ENCODE data around the gene AMER2.

Gene AMER2, protein sequence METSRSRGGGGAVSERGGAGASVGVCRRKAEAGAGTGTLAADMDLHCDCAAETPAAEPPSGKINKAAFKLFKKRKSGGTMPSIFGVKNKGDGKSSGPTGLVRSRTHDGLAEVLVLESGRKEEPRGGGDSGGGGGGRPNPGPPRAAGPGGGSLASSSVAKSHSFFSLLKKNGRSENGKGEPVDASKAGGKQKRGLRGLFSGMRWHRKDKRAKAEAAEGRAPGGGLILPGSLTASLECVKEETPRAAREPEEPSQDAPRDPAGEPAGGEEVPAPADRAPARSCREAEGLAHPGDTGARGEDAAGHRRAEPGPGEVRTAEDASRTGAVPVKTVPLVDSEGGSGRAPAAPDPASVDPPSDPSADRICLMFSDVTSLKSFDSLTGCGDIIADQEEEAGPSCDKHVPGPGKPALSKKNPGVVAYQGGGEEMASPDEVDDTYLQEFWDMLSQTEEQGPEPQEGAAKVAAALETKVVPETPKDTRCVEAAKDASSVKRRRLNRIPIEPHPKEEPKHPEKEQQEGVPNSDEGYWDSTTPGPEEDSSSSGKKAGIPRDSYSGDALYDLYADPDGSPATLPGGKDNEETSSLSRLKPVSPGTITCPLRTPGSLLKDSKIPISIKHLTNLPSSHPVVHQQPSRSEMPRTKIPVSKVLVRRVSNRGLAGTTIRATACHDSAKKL

DNA sequence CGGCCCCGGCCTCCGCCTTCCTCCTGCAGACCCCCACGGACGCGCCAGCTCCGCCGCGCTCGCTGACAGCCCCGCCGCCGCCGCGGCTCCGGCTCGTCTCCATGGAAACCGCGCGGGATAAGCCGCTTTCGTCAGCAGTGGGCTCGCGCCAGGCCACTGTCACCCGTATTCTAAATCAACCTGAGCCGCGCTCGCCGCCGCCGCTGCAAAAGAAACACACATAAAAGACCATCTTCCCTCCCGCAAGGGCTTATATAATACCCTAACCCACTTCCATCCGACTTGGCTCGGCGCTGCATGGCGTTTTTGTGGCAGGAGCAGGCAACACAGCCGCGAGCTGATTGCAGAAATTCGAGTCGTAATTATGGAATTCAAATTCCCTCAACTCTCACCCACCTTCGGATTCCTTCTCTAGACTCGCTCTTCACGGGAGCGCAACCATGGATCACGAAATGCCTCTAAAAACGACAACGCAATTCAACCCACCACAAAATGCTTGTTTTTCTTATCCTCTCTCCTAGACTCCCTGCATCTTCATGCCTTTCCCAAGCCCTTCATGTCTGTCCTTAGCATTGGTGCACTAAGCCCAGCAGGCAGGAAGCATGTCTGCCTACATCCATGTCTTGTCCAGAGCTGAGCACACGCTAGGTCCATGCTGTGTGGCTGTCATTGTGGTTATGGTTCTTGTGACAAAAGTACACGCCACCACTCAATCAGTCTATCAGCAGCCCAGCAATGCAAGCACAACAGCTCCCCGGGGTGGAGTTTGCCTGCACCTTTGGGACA lies at the start of gene AMER2:
TSS of gene AMER2 (minus strand) at position 772 of the 786 bp plus-strand sequence. CDS start at position 103, 669 bp downstream.
- ATAC-seq, result no peak
- H3K4me1 Mint-ChIP-seq, result peaks cover 13% of the 10 kb centered on the region
- H3K27me3 Mint-ChIP-seq, result peaks cover 81% of the 10 kb centered on the region
- H3K4me3 Mint-ChIP-seq, result peak within 1 kb of the TSS; percentile 77
- H3K9me3 Mint-ChIP-seq, result no peaks in the 10 kb centered on the region
- H3K36me3 Mint-ChIP-seq, result no peaks in the 10 kb centered on the region
- H3K27ac Mint-ChIP-seq, result no peak within 1 kb of the TSS

DNA sequence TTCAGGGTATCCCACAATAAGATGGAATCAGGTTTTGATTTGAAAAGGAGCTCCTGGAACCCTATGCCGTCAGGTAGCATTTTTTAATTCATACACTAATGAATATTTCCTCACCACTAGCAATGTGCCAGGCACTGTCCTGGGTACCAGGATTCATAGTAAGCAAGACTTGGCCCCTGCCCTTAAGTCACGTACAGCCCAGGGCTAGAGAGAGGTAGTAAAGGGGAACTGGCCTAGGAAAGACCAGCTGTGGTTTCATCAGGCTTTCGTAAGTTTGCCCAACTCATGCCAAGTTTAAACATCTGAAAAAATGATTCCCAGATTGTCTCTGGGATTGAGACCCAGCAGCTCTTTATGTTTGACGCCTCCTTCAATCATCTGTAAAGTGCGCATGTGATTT lies 45.9 kb upstream of the AMER2 start:
- no peaks in the 10 kb centered on the region for H3K9me3 Mint-ChIP-seq
- H3K27me3 Mint-ChIP-seq, result peaks cover 7% of the 10 kb centered on the region
- no peaks in the 10 kb centered on the region for H3K4me1 Mint-ChIP-seq
- H3K4me3 Mint-ChIP-seq, result no peak overlapping the region
- no peak for ATAC-seq
- H3K36me3 Mint-ChIP-seq, result no peaks in the 10 kb centered on the region
- no peak overlapping the region for H3K27ac Mint-ChIP-seq

DNA sequence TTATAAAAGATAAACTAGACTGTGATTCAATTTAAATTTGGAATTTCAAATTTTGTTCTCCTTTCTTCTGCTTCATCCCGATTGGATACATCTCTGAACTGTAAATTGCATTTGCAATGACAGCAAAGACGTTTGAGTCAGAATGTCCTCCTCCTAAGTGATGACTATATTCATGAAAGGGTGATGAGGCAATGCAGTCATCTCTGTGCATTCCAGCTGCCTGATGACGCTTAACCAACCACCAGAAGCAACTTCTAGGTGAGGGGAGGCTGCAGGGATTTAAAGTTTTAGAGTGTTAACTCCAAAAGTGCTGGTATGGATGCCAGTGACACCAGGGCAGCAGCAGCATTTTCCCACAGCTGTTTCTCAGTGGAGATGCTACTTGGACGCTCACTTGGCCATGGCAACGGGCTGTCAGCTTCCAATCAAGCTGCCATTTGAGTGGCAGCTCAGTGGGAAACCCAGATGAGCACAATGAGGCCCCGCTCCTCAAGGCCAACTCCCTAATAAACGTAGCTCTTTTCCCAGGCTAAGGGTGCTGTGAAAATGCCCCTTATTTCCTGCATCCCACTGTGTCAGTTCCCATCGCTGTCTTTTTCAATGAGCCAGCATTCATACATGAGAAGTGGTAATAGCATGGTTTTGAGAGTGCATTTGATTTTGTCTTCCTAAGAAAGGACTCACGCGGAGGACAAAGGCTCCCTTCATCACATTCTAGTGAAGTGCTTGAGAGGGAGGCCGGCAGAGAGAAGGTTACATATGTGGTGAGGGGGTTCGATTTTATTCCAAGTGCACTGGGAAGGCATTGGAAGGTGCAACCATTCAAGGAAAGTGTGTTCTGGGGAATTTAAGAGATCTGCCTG lies 45.2 kb upstream of the AMER2 start:
- ATAC-seq, result no peak
- no peaks in the 10 kb centered on the region for H3K9me3 Mint-ChIP-seq
- no peak overlapping the region for H3K27ac Mint-ChIP-seq
- no peaks in the 10 kb centered on the region for H3K36me3 Mint-ChIP-seq
- H3K4me1 Mint-ChIP-seq, result no peaks in the 10 kb centered on the region
- no peaks in the 10 kb centered on the region for H3K27me3 Mint-ChIP-seq
- H3K4me3 Mint-ChIP-seq, result no peak overlapping the region

DNA sequence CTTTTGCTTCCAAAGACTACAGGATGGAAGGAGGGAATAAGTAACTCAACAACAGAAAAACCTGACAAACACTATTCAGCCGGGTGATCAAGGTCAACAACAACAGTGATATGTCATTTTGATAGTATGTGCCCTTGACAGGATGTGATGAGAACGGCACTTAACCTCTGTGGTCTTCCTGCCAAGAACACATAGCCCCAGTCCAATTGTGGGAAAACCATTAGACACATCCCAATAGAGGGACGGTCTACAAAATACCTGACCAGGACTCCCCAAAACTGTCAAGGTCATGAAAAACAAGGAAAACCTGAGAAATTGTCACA lies 43.1 kb upstream of the AMER2 start:
- Mint-ChIP-seq H3K36me3 (no peaks in the 10 kb centered on the region), H3K27ac (no peak overlapping the region), H3K27me3 (no peaks in the 10 kb centered on the region), H3K4me3 (no peak overlapping the region), H3K4me1 (no peaks in the 10 kb centered on the region), H3K9me3 (no peaks in the 10 kb centered on the region)
- ATAC-seq, result no peak

DNA sequence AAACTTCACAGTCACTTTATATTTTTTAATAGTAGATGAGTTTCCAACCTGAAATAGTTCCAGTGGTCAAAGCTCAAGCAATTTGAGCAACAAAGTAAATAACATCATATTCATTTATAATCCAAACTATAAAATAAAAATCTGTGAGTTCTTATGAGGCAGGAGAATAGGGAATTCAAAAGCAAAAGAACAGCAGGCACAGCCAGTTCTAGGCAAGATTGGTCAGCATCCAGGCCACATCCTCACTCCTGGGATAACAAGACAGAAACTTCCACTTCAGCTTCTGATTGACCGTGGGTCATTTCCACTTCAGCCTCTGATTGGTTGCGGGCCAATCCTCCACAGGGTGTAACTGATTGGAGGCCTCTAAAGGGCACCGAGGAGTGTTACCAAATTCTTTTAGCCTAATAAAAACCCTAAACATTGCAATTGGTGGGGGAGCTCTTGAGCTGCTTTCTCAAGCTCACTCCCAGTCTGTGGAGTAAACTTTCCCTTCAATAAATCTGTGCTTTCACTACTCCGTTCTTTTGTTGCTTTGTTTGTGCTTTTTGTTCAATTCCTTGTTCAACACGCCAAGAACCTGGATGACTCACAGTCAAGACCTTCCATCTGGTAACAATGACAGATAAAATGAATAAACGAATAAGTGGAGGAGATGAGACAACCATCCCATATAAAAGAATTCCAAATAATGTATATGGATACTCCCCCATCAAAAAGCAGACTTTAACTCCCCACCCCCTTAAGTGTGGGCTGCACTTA lies 42.6 kb upstream of the AMER2 start:
- Mint-ChIP-seq H3K27ac (no peak overlapping the region), H3K27me3 (no peaks in the 10 kb centered on the region), H3K9me3 (no peaks in the 10 kb centered on the region), H3K4me1 (no peaks in the 10 kb centered on the region), H3K36me3 (no peaks in the 10 kb centered on the region), H3K4me3 (no peak overlapping the region)
- no peak for ATAC-seq

DNA sequence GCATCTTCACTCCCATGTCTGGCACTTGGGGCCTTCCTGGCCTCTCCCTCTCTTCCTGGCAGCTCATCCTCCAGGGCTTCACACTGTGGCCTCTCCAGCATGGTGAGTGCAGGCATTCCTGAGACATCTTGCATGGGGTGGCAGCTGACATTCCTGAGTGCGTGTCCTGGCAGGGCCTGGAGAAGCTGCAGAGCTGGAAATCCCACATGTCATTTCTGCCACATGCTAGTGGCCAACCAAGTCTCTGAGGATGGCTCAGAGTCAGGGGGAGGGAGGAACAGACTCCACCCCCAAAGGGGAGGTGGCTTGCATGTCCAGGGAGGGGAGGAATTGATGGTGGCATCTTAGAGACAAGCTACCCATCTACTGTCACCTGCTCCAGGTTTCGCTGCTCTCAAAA lies 41.6 kb upstream of the AMER2 start:
- Mint-ChIP-seq H3K4me3 (no peak overlapping the region), H3K9me3 (no peaks in the 10 kb centered on the region), H3K27ac (no peak overlapping the region), H3K4me1 (no peaks in the 10 kb centered on the region), H3K36me3 (no peaks in the 10 kb centered on the region), H3K27me3 (no peaks in the 10 kb centered on the region)
- no peak for ATAC-seq

DNA sequence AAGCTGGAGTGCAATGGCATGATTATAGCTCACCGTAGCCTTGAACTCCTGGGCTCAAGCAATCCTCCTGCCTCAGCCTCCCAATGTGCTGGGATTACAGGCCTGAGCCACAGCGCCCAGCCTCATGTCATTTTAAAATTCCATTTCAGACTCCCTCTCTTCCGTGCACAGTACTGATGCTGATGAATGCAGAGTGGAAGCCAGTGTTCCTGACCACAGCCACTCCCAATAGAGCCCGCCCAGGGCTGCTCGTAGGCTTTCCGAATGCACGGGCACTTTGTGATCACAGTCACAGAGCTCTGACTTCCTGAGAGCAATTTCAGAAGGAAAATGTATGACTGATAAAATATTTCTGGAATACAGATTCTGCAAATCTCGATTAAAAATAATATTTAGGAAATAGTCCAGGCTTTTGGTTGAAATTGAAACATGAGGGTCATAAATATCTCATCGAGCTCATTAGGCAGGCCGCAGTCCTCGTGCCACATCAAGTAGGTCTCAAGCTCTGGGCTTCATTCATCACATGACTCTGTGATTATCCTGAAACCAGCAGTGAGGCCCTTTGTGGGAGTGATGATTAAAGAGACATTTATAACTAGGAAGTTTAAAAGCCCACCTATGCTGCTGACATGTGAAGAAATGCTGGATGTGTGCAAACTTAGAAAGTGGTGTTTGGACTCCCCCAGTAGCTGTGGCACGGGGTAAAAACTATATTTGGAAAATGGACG lies 38.9 kb upstream of the AMER2 start:
- H3K4me1 Mint-ChIP-seq, result no peaks in the 10 kb centered on the region
- H3K4me3 Mint-ChIP-seq, result no peak overlapping the region
- no peaks in the 10 kb centered on the region for H3K9me3 Mint-ChIP-seq
- no peak for ATAC-seq
- H3K36me3 Mint-ChIP-seq, result no peaks in the 10 kb centered on the region
- no peak overlapping the region for H3K27ac Mint-ChIP-seq
- H3K27me3 Mint-ChIP-seq, result no peaks in the 10 kb centered on the region

DNA sequence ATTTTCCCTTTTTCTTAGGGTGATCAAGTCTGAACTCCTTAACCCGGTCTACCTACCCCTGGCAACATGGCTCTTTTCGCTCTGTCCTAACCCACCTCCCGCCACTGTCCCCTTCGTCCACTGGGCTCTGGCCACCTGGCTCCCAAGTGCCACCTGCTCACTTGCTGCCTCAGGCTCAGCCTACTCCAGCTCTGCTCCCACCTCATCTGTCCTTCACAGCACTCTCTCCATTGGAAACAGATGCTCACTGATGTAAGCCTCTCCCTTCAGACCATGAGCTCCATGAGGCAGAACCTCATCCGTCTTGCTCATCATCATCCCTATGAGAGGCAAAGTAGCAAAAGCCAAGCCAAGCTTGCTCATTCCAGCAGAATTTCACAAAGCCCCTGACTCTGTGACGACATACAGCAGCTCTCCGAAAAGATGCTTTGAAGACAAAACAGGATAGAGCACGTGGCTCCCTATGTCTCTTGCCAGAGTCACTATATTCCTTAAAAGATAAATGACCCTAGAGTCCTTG lies 35.3 kb upstream of the AMER2 start:
- no peak for ATAC-seq
- H3K27ac Mint-ChIP-seq, result no peak overlapping the region
- peaks cover 23% of the 10 kb centered on the region for H3K27me3 Mint-ChIP-seq
- H3K9me3 Mint-ChIP-seq, result no peaks in the 10 kb centered on the region
- H3K36me3 Mint-ChIP-seq, result no peaks in the 10 kb centered on the region
- peaks cover 9% of the 10 kb centered on the region for H3K4me1 Mint-ChIP-seq
- no peak overlapping the region for H3K4me3 Mint-ChIP-seq

DNA sequence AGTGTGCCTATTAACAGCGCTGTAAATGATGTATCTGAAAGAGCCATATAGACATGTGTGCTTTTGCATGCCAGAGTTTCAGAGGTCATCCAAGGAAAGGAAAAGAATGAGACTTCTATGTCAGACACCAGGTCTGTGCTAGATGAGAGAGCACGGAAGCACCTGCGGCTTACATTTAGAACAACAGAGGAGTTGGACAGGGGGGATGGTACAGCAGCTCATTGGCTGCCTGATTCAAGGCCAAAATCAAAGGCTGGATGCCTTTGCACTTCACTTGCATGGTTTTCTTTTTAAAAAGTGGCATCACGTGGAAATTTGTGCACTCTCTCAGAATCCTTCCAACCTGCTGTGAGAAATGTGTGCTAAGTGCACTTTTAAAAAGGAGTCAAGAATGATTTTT lies 32.8 kb upstream of the AMER2 start:
- no peaks in the 10 kb centered on the region for H3K36me3 Mint-ChIP-seq
- no peaks in the 10 kb centered on the region for H3K9me3 Mint-ChIP-seq
- no peak overlapping the region for H3K27ac Mint-ChIP-seq
- H3K4me3 Mint-ChIP-seq, result no peak overlapping the region
- H3K27me3 Mint-ChIP-seq, result peaks cover 27% of the 10 kb centered on the region
- H3K4me1 Mint-ChIP-seq, result peaks cover 9% of the 10 kb centered on the region
- no peak for ATAC-seq

DNA sequence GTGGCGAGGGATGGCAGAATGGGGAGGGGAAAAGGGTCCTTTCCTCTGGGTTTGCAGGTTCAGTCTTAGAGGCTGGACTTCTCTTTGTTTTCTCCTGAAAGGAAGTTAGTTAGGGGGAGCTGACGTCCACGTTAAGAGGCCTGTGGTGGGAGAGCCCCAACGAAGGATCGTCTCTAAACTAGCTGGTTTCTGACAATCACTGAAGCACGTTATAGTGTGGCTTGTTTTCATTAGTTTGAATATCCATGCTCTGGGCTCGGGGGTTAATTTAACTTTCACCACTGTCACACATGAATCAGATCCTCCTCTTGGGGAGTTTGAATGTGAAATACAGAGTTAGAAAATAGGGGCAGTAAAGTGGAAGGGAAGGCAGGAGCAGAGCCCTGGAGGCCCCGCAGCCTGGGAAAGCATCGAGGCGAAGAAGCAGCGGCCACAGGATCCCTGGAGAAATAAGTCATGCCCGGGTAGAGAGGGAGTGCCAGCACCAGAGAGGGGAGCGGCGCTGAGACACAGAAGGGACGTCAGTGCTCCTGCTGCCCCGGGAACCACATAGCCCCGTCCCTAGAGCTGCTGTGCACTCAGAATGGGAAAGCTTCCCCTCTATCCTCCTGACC lies 31.1 kb upstream of the AMER2 start:
- H3K4me1 Mint-ChIP-seq, result peaks cover 9% of the 10 kb centered on the region
- H3K27ac Mint-ChIP-seq, result no peak overlapping the region
- H3K36me3 Mint-ChIP-seq, result no peaks in the 10 kb centered on the region
- no peak overlapping the region for H3K4me3 Mint-ChIP-seq
- no peak for ATAC-seq
- H3K9me3 Mint-ChIP-seq, result no peaks in the 10 kb centered on the region
- H3K27me3 Mint-ChIP-seq, result peaks cover 27% of the 10 kb centered on the region

DNA sequence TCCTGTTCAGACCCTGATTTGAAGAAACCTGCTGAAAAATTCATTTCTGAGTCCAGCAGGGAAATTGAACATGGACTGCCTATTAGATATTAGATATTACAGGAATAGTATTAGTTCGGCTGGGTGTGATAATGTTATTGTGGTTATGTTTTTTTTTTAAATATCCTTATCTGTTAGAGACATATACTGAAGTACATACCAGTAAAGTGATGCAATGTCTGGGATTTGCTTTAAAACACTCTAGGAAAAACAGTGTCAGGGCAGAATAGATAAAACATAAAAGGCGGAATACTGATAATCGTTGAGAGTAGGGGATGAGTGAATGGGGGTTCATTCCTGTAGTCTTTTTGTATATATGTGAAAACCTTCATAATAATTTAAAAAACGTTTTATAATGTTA lies 28.7 kb upstream of the AMER2 start:
- H3K27me3 Mint-ChIP-seq, result peaks cover 27% of the 10 kb centered on the region
- H3K4me1 Mint-ChIP-seq, result peaks cover 9% of the 10 kb centered on the region
- H3K36me3 Mint-ChIP-seq, result no peaks in the 10 kb centered on the region
- no peak overlapping the region for H3K4me3 Mint-ChIP-seq
- H3K9me3 Mint-ChIP-seq, result no peaks in the 10 kb centered on the region
- ATAC-seq, result no peak
- H3K27ac Mint-ChIP-seq, result no peak overlapping the region

DNA sequence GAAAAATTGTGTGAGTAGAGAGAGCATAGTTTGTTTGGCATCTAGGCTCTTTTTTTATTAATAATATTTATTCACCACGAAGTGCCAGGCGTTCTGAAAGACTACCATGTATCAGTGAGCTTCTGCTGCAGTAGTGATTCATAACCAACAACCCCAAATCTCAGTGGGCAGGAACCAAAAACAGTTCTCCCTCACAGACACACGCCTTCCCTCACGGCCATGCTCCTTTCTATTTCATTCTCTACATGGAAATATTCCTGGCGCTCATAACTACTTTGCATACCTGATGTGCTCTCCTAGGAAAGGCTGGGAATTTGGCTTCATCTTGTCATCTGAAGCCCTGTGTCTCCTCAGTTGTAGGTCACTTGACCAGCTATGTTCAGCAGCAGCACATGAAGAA lies 26.6 kb upstream of the AMER2 start:
- Mint-ChIP-seq H3K4me1 (peaks cover 9% of the 10 kb centered on the region), H3K27ac (no peak overlapping the region), H3K9me3 (no peaks in the 10 kb centered on the region), H3K4me3 (no peak overlapping the region), H3K27me3 (peaks cover 17% of the 10 kb centered on the region), H3K36me3 (no peaks in the 10 kb centered on the region)
- ATAC-seq, result no peak

DNA sequence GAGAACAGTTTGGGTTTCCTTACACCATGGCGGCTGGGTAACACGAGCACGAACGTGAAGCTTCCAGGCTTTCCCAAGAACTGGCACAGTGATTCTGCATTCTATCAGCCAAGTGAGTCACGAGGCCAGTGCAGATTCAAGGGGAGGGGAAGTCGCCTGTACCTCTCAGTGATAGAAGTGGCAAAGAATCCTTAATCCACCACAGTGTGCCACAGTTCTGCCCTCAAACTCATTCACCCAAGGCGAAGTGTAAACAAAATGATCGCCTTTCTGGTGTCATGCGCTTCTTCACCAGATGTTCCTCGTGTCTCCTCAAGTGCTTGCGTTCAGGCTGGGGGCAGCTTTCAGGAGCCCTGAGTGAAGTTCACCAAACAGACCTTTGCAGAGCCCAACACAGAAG lies 24.9 kb upstream of the AMER2 start:
- H3K4me1 Mint-ChIP-seq, result no peaks in the 10 kb centered on the region
- no peak overlapping the region for H3K27ac Mint-ChIP-seq
- no peak overlapping the region for H3K4me3 Mint-ChIP-seq
- H3K36me3 Mint-ChIP-seq, result no peaks in the 10 kb centered on the region
- no peaks in the 10 kb centered on the region for H3K9me3 Mint-ChIP-seq
- H3K27me3 Mint-ChIP-seq, result peaks cover 12% of the 10 kb centered on the region
- ATAC-seq, result no peak

All from stimulated activated memory B cell treated with anti-CD40 and anti-IgM and Interleukin-4, amounts not matched to agents 10 μg/mL and 1 μg/mL and 100 μg/mL, for 72 hours (primary cell).